Sigmoid colon (tissue), 7 donors: Measurements from ENCODE around the gene ZNF700. TPM values are rescaled to one million over a fixed set of nuclear protein-coding genes. Genes with fewer than 3 reads are reported as not detected.
A peak's percentile ranks its signal among the peaks of the same experiment; 100 is the strongest.
"Not testable (repeated sequence)": the region's sequence is repeated elsewhere in the genome, so short reads cannot be mapped to it uniquely, and the experiment has no call there.

Experiments
- DNase-seq: peaks from one replicate; pipeline ENCODE4 v3.0.0-alpha.2; 2019
- H3K27ac ChIP-seq, 4 donors: fragments of 200-600 bp; sonication (generic); one replicate each; pipeline ENCODE4 v1.5.1; 2016 to 2019; ENCODE audit warnings: mild to moderate bottlenecking in 1 of 4
- H3K27me3 ChIP-seq, 3 donors: fragments of 200-600 bp; sonication (generic); one replicate each; pipeline ENCODE4 v1.5.1; 2019; ENCODE audit warnings: mild to moderate bottlenecking in 1 of 3
- H3K36me3 ChIP-seq, 4 donors: fragments of 200-600 bp; sonication (generic); one replicate each; pipeline ENCODE4 v1.5.1; 2016 to 2019
- H3K4me1 ChIP-seq, 4 donors: fragments of 200-600 bp; sonication (generic); one replicate each; pipeline ENCODE4 v1.5.1; 2017 to 2019
- H3K4me3 ChIP-seq, 4 donors: fragments of 200-600 bp; sonication (generic); one replicate each; pipeline ENCODE4 v1.5.1; 2017 to 2019; ENCODE audit warnings: mild to moderate bottlenecking in 2 of 4, moderate library complexity in 1 of 4
- H3K9me3 ChIP-seq, 4 donors: fragments of 200-600 bp in 3 of 4; sonication (generic) in 3 of 4; one replicate each; pipeline versions ENCODE4 v1.5.1 to v1.6.1; 2013 to 2019
- EP300 ChIP-seq, 4 donors: sonication (generic); formaldehyde crosslinking; IDR thresholded peaks; one replicate each; pipeline ENCODE4 v1.6.1; 2017; ENCODE audit warnings: antibody characterized with exemption in 4 of 4
- POLR2A ChIP-seq, 2 donors: fragments of 450-650 bp; IDR thresholded peaks; one replicate each; pipeline ENCODE4 v1.6.1; 2016; ENCODE audit warnings: antibody characterized with exemption in 2 of 2, mild to moderate bottlenecking in 2 of 2, moderate library complexity in 2 of 2
- POLR2AphosphoS5 ChIP-seq, 4 donors: sonication (generic); formaldehyde crosslinking; IDR thresholded peaks; one replicate each; pipeline ENCODE4 v1.6.1; 2017; ENCODE audit warnings: antibody characterized with exemption in 4 of 4
- WGBS, 2 donors: extraction: QIAGEN DNeasy Blood & Tissue Kit; methylation state at CpG; one replicate each; pipeline ENCODE4 v1.1.7; 2013; 5-methylcytosine and 5-hydroxymethylcytosine counted together
- intact Hi-C: fragments of 100-400 bp; cut with DNase I; formaldehyde crosslinking; loops from one replicate; pipeline ENCODE4 v1.15.1; 2023
- polyA plus RNA-seq, 3 donors: library from polyadenylated mRNA; stranded (reverse); fragments of 200-250 nt; gene quantifications; one replicate each; pipeline ENCODE4 v1.2.3, GENCODE V29; 2013
- total RNA-seq, 4 donors: library from RNA; depleted of rRNA; stranded (reverse); fragments of >200 nt; gene quantifications; one replicate each; pipeline ENCODE4 v1.1.0, GENCODE V29; 2016
- TF ChIP-seq, protein P1 (sequence below), 4 experiments: fragments of 450-650 bp in 3 of 4; fragments of 200-600 bp in 1 of 4; IDR thresholded peaks; one replicate each; pipeline ENCODE4 v1.5.1; 2016 to 2019; ENCODE audit warnings: antibody characterized with exemption in 4 of 4, mild to moderate bottlenecking in 3 of 4, moderate library complexity in 2 of 4
- donor health status: healthy with polysubstance abuse.
- donor health status: Bipolar disorder and iron deficiency.
- donor health status: healthy.

The ZNF700 gene
- total and polyA plus RNA-seq, 7 donors = 4.8 to 19.7 (median 13.7) TPM

DNA sequence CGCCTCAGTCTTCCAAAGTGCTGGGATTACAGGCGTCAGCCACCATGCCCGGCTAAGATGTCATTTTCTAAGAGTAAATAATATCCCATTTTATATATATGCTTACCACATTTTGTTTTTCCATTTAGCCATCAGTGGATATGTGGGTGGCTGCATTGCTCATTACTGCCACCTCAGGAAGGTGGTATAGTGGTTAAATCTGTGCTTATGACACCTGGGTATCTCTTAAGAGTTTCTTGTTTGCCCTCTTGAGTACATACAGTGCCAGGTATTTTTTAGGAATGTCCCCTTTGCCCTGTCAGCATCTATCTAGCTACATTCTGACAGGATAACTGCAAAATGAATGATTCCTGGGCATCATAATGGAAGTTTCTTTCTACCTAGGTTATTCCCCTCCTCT is 22.7 kb upstream of the ZNF700 start:
- no peaks in the 10 kb centered on the region for H3K27me3 ChIP-seq
- peaks cover 17 to 33% (median 32%) of the 10 kb centered on the region in 4 donors for H3K36me3 ChIP-seq
- no peak overlapping the region for H3K4me3 ChIP-seq
- DNase-seq = no peak
- no peak overlapping the region for H3K27ac ChIP-seq
- H3K9me3 ChIP-seq = peaks cover 19 to 60% (median 37%) of the 10 kb centered on the region in 4 donors
- intact Hi-C loops = no loop called here
- H3K4me1 ChIP-seq = no peaks in the 10 kb centered on the region
- TF ChIP-seq POLR2AphosphoS5 (IDR thresholded peaks at IDR 0.05) (no peak), EP300 (IDR thresholded peaks at IDR 0.05) (no peak), POLR2A (IDR thresholded peaks at IDR 0.05) (no peak)
- TF ChIP-seq, protein P1, sequence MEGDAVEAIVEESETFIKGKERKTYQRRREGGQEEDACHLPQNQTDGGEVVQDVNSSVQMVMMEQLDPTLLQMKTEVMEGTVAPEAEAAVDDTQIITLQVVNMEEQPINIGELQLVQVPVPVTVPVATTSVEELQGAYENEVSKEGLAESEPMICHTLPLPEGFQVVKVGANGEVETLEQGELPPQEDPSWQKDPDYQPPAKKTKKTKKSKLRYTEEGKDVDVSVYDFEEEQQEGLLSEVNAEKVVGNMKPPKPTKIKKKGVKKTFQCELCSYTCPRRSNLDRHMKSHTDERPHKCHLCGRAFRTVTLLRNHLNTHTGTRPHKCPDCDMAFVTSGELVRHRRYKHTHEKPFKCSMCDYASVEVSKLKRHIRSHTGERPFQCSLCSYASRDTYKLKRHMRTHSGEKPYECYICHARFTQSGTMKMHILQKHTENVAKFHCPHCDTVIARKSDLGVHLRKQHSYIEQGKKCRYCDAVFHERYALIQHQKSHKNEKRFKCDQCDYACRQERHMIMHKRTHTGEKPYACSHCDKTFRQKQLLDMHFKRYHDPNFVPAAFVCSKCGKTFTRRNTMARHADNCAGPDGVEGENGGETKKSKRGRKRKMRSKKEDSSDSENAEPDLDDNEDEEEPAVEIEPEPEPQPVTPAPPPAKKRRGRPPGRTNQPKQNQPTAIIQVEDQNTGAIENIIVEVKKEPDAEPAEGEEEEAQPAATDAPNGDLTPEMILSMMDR (IDR thresholded peaks at IDR 0.05) = no peak
- WGBS, 2 donors = 94 to 96% methylated on average over 3 of the region's 3 CpGs

DNA sequence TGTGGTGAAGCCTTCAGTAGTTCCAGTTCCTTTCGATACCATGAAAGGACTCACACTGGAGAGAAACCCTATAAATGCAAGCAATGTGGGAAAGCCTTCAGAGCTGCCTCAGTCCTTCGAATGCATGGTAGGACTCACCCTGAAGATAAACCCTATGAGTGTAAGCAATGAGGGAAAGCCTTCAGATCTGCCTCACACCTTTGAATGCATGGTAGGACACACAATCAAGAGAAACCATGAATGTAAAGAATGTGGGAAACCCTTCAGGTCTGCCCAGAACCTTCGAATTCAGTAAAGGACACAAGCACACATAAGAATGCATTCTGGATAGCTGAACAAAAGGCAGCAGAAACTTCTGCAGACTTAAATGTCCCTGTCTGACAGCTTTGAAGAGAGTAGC is 19.0 kb upstream of the ZNF700 start:
- peaks cover 27 to 49% (median 46%) of the 10 kb centered on the region in 4 donors for H3K9me3 ChIP-seq
- no peaks in the 10 kb centered on the region for H3K4me1 ChIP-seq
- no peak for TF ChIP-seq POLR2AphosphoS5 (IDR thresholded peaks at IDR 0.05)
- TF ChIP-seq POLR2A (IDR thresholded peaks at IDR 0.05) = no peak
- TF ChIP-seq, protein P1 (IDR thresholded peaks at IDR 0.05) = no peak
- TF ChIP-seq EP300 (IDR thresholded peaks at IDR 0.05) = no peak
- H3K27me3 ChIP-seq = no peaks in the 10 kb centered on the region
- no peak overlapping the region for H3K27ac ChIP-seq
- no peak overlapping the region for H3K4me3 ChIP-seq
- WGBS, 2 donors = 97 to 98% methylated on average over 3 of the region's 3 CpGs
- intact Hi-C loops = no loop called here
- H3K36me3 ChIP-seq = peaks cover 17 to 33% (median 32%) of the 10 kb centered on the region in 4 donors
- no peak for DNase-seq

DNA sequence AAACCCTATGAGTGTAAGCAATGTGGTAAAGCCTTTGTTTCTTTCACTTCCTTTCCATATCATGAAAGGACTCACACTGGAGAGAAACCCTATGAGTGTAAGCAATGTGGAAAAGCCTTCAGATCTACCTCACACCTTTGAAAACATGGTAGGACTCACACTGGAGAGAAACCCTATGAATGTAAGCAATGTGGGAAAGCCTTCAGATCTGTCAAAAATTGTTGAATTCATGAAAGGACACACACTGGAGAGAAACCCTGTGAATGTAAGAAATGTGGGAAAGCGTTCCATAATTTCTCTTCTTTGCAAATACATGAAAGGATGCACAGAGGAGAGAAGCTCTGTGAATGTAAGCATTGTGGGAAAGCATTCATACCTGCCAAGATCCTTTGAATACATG is 13.0 kb upstream of the ZNF700 start:
- H3K27me3 ChIP-seq, H3K27ac ChIP-seq, DNase-seq, H3K4me1 ChIP-seq, intact Hi-C loops, H3K4me3 ChIP-seq, H3K36me3 ChIP-seq: not testable (repeated sequence)
- whole genome bisulfite sequencing, 2 donors = 91 to 94% methylated on average over 1 of the region's 1 CpG
- H3K9me3 ChIP-seq = peaks cover 21 to 38% (median 28%) of the 10 kb centered on the region in 4 donors

DNA sequence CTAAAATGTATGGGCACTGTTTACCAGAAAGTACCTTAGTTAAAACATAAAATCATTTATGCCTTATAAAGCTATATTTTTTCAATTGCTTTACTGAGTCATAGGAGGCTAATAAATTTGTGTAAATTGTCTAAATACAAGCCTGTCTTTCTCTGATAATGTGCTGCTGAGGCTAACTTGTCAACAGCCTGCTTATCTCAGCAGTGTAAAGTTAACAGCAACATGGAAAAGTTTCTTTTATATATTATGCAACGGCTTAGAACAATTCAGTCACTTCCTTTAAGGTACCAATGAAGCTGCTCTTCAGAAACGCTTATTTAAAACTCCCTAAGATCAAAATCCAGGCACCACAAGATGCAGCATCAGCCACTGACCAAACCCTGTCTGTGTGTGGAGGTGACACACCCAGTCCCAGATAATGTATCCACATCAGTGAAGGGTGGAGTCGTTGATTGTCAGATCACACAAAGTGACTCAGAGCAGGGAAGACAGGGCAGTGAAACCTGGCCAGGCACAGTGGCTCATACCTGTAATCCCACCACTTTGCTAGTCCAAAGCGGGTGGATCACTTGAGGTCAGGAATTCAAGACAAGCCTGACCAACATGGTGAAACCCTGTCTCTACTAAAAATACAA is 10.4 kb upstream of the ZNF700 start:
- DNase-seq, H3K4me3 ChIP-seq, H3K27me3 ChIP-seq, H3K36me3 ChIP-seq, H3K4me1 ChIP-seq, intact Hi-C loops, H3K27ac ChIP-seq: not testable (repeated sequence)
- H3K9me3 ChIP-seq = peaks cover 15 to 27% (median 21%) of the 10 kb centered on the region in 4 donors
- 94 to 97% methylated on average over 4 of the region's 4 CpGs for WGBS, 2 donors

DNA sequence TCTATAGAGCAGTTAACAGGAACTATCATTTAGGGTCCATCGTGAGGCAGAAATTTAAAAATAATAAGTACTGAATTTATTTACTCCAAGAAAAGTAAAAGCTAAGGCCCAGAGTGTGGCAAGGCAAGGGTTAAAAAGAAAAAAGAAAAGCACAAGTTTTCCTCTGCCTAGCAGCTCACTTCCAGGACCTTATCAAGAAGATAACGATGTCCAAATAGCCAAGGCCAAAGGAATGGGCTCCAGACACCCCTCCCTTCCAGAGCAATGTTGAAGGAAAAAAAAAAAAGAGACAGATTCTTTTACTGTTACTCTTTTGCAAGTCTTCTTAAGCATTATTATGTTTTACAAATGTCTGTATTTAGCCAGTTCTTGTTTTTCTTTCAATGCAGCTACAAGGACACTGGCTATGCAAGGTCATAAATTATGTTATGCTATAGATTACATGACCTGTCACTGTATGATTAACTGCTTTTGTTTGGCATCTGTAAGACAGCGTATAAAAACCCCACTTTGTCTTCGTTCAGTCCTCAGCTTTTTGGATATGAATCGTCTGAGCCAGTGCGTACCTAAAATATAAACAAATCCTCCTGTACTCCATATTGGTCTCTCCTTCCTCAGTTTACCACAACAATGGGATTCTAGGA is 2.9 kb upstream of the ZNF700 start:
- 29 to 46% methylated on average over 6 of the region's 6 CpGs for WGBS, 2 donors
- Histone ChIP-seq H3K27me3 (no peaks in the 10 kb centered on the region), H3K4me3 (no peak overlapping the region), H3K4me1 (peaks cover 0 to 27% (median 18%) of the 10 kb centered on the region in 4 donors), H3K27ac (no peak overlapping the region), H3K36me3 (no peaks in the 10 kb centered on the region), H3K9me3 (no peaks in the 10 kb centered on the region)
- intact Hi-C loops = loop anchor here (5.0 kb wide), 1 partner anchor 40 kb away; no protein-coding TSS in a partner anchor
- TF ChIP-seq, protein P1 (IDR thresholded peaks at IDR 0.05) = no peak
- TF ChIP-seq EP300 (IDR thresholded peaks at IDR 0.05) = no peak
- no peak for TF ChIP-seq POLR2AphosphoS5 (IDR thresholded peaks at IDR 0.05)
- TF ChIP-seq POLR2A (IDR thresholded peaks at IDR 0.05) = no peak
- no peak for DNase-seq

DNA sequence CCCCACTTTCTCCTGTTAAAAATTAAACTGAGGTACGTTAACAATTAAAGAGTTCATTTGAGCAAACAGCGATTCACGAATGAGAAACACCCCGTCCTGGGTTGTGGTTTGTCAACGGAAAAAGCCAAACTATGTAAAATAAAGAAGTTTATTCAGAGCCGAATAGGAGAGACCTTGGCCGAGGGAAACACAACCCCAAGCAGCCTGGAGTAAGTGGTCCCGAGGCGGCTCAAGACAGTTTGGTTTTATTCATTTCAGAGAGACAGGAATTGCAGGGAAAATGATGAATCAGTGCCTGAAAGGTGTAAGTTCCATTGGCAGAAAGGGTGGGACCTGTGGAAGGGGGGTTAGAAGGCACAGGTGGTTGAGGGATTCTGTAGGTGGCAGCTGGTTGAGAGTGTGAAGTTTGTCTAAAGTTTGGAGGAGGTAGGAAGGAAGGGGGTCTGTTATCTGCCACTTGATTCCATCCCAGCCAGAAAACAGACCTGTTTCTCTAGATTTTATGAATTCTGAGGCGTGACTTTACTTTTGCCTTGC is 812 bp downstream of the ZNF700 start:
- WGBS, 2 donors = 3% methylated on average over 10 of the region's 10 CpGs
- H3K27me3 ChIP-seq, DNase-seq, H3K9me3 ChIP-seq, H3K36me3 ChIP-seq: not testable (repeated sequence)
- intact Hi-C loops = loop anchor here (2.0 kb wide), 2 partner anchors 129 to 215 kb away; partner anchors contain the start of gene ZNF20
- H3K4me1 ChIP-seq = peaks cover 0 to 27% (median 20%) of the 10 kb centered on the region in 4 donors
- peak overlapping the region; percentile 84 to 97 (median 94) for H3K27ac ChIP-seq
- H3K4me3 ChIP-seq = peak overlapping the region; percentile 64 to 96 (median 81)
